ENCODE measurements around the gene DPH7. TPM values are rescaled to one million over a fixed set of nuclear protein-coding genes. Genes with fewer than 3 reads are reported as not detected.
"Not testable (repeated sequence)": the region's sequence is repeated elsewhere in the genome, so short reads cannot be mapped to it uniquely, and the experiment has no call there.

The DPH7 gene
- total RNA-seq, 1 donor from 2014 or later = 28.4 TPM

GRCh38 chr9:137603879-137604278 is 25.2 kb upstream of the DPH7 start:
- H3K4me1 ChIP-seq = peaks cover 40% of the 10 kb centered on the region
- no peaks in the 10 kb centered on the region for H3K9me3 ChIP-seq
- intact Hi-C loops (cut with DNase I) = no loop called here
- no peak overlapping the region for H3K4me3 ChIP-seq
- DNase-seq (no peak), ATAC-seq (no peak)
- H3K36me3 ChIP-seq = no peaks in the 10 kb centered on the region
- no peak for TF ChIP-seq CTCF (IDR thresholded peaks at IDR 0.05)
- no peak overlapping the region for H3K27ac ChIP-seq
- H3K27me3 ChIP-seq (ENCODE audit: low read depth) = no peaks in the 10 kb centered on the region

- H3K9me3 ChIP-seq = no peaks in the 10 kb centered on the region
- peaks cover 29% of the 10 kb centered on the region for H3K4me1 ChIP-seq
- DNase-seq (no peak), ATAC-seq (no peak)
- intact Hi-C loops (cut with DNase I) = no loop called here
- H3K4me3 ChIP-seq = no peak overlapping the region
- TF ChIP-seq CTCF (IDR thresholded peaks at IDR 0.05) = no peak
- H3K36me3 ChIP-seq = no peaks in the 10 kb centered on the region
- no peaks in the 10 kb centered on the region for H3K27me3 ChIP-seq (ENCODE audit: low read depth)
- peak overlapping the region; percentile 7 for H3K27ac ChIP-seq
Measured at GRCh38 chr9:137602661-137603060, 23.9 kb upstream of the DPH7 start.

GRCh38 chr9:137598943-137599342 is 20.2 kb upstream of the DPH7 start:
- Histone ChIP-seq H3K4me3 (no peak overlapping the region), H3K27me3 (ENCODE audit: low read depth) (no peaks in the 10 kb centered on the region), H3K4me1 (peaks cover 7% of the 10 kb centered on the region), H3K9me3 (no peaks in the 10 kb centered on the region), H3K36me3 (no peaks in the 10 kb centered on the region), H3K27ac (no peak overlapping the region)
- DNase-seq = no peak
- ATAC-seq = no peak
- intact Hi-C loops (cut with DNase I) = no loop called here
- no peak for TF ChIP-seq CTCF (IDR thresholded peaks at IDR 0.05)

- intact Hi-C loops (cut with DNase I); DNase-seq; H3K36me3 ChIP-seq; H3K27ac ChIP-seq; ATAC-seq; H3K9me3 ChIP-seq; H3K4me3 ChIP-seq; H3K27me3 ChIP-seq (ENCODE audit: low read depth): not testable (repeated sequence)
- H3K4me1 ChIP-seq = peaks cover 11% of the 10 kb centered on the region
Measured at GRCh38 chr9:137596577-137596976, 17.9 kb upstream of the DPH7 start.

GRCh38 chr9:137593176-137593575 is 14.5 kb upstream of the DPH7 start:
- peak overlapping the region; percentile 46 for H3K27ac ChIP-seq
- H3K4me3 ChIP-seq = peak overlapping the region; percentile 2
- TF ChIP-seq CTCF (IDR thresholded peaks at IDR 0.05) = no peak
- ATAC-seq (peak; percentile 48 to 63), DNase-seq (peak; percentile 86)
- peaks cover 30% of the 10 kb centered on the region for H3K4me1 ChIP-seq
- peaks cover 2% of the 10 kb centered on the region for H3K36me3 ChIP-seq
- no peaks in the 10 kb centered on the region for H3K9me3 ChIP-seq
- intact Hi-C loops (cut with DNase I) = no loop called here
- H3K27me3 ChIP-seq (ENCODE audit: low read depth) = no peaks in the 10 kb centered on the region

- H3K4me1 ChIP-seq = peaks cover 30% of the 10 kb centered on the region
- peak overlapping the region; percentile 2 for H3K4me3 ChIP-seq
- H3K9me3 ChIP-seq = no peaks in the 10 kb centered on the region
- peak; percentile 42 to 52 for ATAC-seq
- H3K36me3 ChIP-seq = peaks cover 6% of the 10 kb centered on the region
- no peaks in the 10 kb centered on the region for H3K27me3 ChIP-seq (ENCODE audit: low read depth)
- peak; percentile 72 for DNase-seq
- no peak for TF ChIP-seq CTCF (IDR thresholded peaks at IDR 0.05)
- intact Hi-C loops (cut with DNase I) = no loop called here
- H3K27ac ChIP-seq = peak overlapping the region; percentile 46
Measured at GRCh38 chr9:137592767-137593166, 14.0 kb upstream of the DPH7 start.
